OCI-LY7 (cell line): Measurements from ENCODE around the gene MBL2. TPM values are rescaled to one million over a fixed set of nuclear protein-coding genes. Genes with fewer than 3 reads are reported as not detected.

ENCODE experiments used
- BruUV-seq: library from RNA; stranded (reverse); fragments of 400-500 nt; replicated peaks from 2 replicates; lab custom pipeline; 2021; lab: Mats Ljungman, UMichigan
- CTCF ChIA-PET: fragments of 300-600 bp; sonication (Branson Sonifier 250); formaldehyde crosslinking; loops from one replicate; lab custom pipeline; 2022; ENCODE audit warnings: antibody characterized with exemption; ENCODE audit not compliant: unreplicated experiment; lab: Charles Lee
- POLR2A ChIA-PET: fragments of 300-600 bp; sonication (Branson Sonifier 250); formaldehyde crosslinking; loops from one replicate; lab custom pipeline; 2022; ENCODE audit warnings: antibody characterized with exemption; lab: Charles Lee
- DNase-seq: peaks from one replicate; pipeline ENCODE4 v3.0.0-alpha.2; 2015; ENCODE audit warnings: low spot score
- H2AFZ ChIP-seq: fragments of 200-600 bp; sonication (generic), shearing (Covaris generic); 2 replicates; pipeline ENCODE4 v1.6.1; 2014; ENCODE audit warnings: mild to moderate bottlenecking, antibody characterized with exemption, low read length, moderate library complexity
- H3K27ac ChIP-seq: fragments of 200-600 bp; sonication (generic); 2 replicates; pipeline ENCODE4 v1.5.1; 2014; ENCODE audit warnings: mixed run types, low read depth, mild to moderate bottlenecking, moderate library complexity, low read length, inconsistent platforms; ENCODE audit not compliant: poor library complexity, severe bottlenecking
- H3K36me3 ChIP-seq: fragments of 200-600 bp; sonication (generic); 2 replicates; pipeline ENCODE4 v1.6.1; 2014; ENCODE audit warnings: mild to moderate bottlenecking, antibody characterized with exemption, low read length, moderate library complexity, mixed read lengths; ENCODE audit not compliant: insufficient read depth
- H3K4me1 ChIP-seq: fragments of 200-600 bp; sonication (generic); 2 replicates; pipeline ENCODE4 v1.5.1; 2014; ENCODE audit warnings: mild to moderate bottlenecking, low read length; ENCODE audit not compliant: insufficient read depth, poor library complexity, severe bottlenecking
- H3K4me2 ChIP-seq: fragments of 200-600 bp; sonication (generic); 2 replicates; pipeline ENCODE4 v1.6.1; 2014; ENCODE audit warnings: mild to moderate bottlenecking, low read length
- H3K4me3 ChIP-seq: fragments of 200-600 bp; sonication (generic); 2 replicates; pipeline ENCODE4 v1.5.1; 2014; ENCODE audit warnings: mild to moderate bottlenecking, low read depth, low read length; ENCODE audit not compliant: poor library complexity, severe bottlenecking
- H3K79me2 ChIP-seq: fragments of 200-600 bp; sonication (generic); 2 replicates; pipeline ENCODE4 v1.6.1; 2016; ENCODE audit warnings: low read depth, mild to moderate bottlenecking, low read length, moderate library complexity, mixed read lengths; ENCODE audit not compliant: insufficient read depth
- H3K9me2 ChIP-seq: fragments of 200-600 bp; sonication (generic); 2 replicates; pipeline ENCODE4 v1.6.1; 2016; ENCODE audit warnings: mild to moderate bottlenecking, low read length, mixed read lengths; ENCODE audit not compliant: insufficient read depth
- H3K9me3 ChIP-seq: fragments of 200-600 bp; sonication (generic); 2 replicates; pipeline ENCODE4 v1.6.1; 2014; ENCODE audit warnings: mild to moderate bottlenecking, mixed run types, low read length, mixed read lengths
- H4K20me1 ChIP-seq: fragments of 200-600 bp; sonication (generic); 2 replicates; pipeline ENCODE4 v1.6.1; 2014; ENCODE audit warnings: mild to moderate bottlenecking, antibody characterized with exemption, low read length, moderate library complexity, mixed read lengths; ENCODE audit not compliant: insufficient read depth
- EZH2phosphoT487 ChIP-seq: fragments of 200-600 bp; sonication (generic); IDR thresholded peaks from 2 replicates; pipeline ENCODE4 v1.6.1; 2018; ENCODE audit warnings: low read depth, borderline replicate concordance, mild to moderate bottlenecking, mixed run types, antibody characterized with exemption, low read length, moderate library complexity, mixed read lengths
- intact Hi-C: fragments of 100-400 bp; cut with micrococcal nuclease; formaldehyde crosslinking; loops from one replicate; pipeline ENCODE4 v1.10.0; 2022; ENCODE audit not compliant: unreplicated experiment
- total RNA-seq, 2 experiments: library from RNA; depleted of rRNA in 1 of 2; stranded (reverse); fragments of >200 nt in 1 of 2; shearing (Covaris generic) in 1 of 2; gene quantifications; 2 replicates each; pipeline ENCODE4 v1.2.3, GENCODE V29; 2014 to 2022
- TF ChIP-seq, protein P1 (sequence below): fragments of 200-600 bp; sonication (generic); conservative IDR thresholded peaks from 2 replicates; pipeline ENCODE4 v1.5.1; 2014; ENCODE audit warnings: mild to moderate bottlenecking, antibody characterized with exemption, low read length, moderate library complexity, mixed read lengths

The MBL2 gene
- total RNA-seq, 2 experiments from 2014 or later, result not detected

DNA sequence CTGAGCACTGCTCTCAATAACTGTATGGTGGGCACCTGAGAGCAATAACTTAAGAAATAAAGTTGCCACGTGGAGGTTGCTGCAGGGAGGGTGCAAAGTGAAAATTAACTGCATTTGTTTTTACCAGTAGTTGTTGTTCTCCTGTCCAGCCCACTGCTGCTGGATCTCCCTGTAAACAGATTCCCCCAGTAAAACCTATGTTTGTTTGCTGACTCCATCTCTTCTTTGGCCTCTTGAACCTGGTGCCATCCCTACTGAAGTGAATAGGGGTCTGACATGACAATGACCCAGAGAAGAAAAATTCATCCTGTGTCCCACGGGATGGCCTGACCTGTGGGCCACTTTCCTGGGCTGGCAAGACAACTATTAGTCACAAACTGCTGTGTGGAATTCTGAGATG is 1.7 kb downstream of the MBL2 start:
- H3K4me1 ChIP-seq, result no peaks in the 10 kb centered on the region
- H3K27ac ChIP-seq, result no peak overlapping the region
- TF ChIP-seq EZH2phosphoT487, result no peak
- TF ChIP-seq, protein P1, sequence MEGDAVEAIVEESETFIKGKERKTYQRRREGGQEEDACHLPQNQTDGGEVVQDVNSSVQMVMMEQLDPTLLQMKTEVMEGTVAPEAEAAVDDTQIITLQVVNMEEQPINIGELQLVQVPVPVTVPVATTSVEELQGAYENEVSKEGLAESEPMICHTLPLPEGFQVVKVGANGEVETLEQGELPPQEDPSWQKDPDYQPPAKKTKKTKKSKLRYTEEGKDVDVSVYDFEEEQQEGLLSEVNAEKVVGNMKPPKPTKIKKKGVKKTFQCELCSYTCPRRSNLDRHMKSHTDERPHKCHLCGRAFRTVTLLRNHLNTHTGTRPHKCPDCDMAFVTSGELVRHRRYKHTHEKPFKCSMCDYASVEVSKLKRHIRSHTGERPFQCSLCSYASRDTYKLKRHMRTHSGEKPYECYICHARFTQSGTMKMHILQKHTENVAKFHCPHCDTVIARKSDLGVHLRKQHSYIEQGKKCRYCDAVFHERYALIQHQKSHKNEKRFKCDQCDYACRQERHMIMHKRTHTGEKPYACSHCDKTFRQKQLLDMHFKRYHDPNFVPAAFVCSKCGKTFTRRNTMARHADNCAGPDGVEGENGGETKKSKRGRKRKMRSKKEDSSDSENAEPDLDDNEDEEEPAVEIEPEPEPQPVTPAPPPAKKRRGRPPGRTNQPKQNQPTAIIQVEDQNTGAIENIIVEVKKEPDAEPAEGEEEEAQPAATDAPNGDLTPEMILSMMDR, result no peak
- no peaks in the 10 kb centered on the region for H4K20me1 ChIP-seq
- no peak overlapping the region for H3K4me2 ChIP-seq
- ChIA-PET CTCF (no interaction called here), POLR2A (no interaction called here)
- intact Hi-C loops, result no loop called here
- H3K79me2 ChIP-seq, result no peaks in the 10 kb centered on the region
- no peaks in the 10 kb centered on the region for H3K9me2 ChIP-seq
- no TSS peak for BruUV-seq
- H2AFZ ChIP-seq, result no peak overlapping the region
- no peaks in the 10 kb centered on the region for H3K36me3 ChIP-seq
- no peak overlapping the region for H3K4me3 ChIP-seq
- DNase-seq, result no peak
- no peaks in the 10 kb centered on the region for H3K9me3 ChIP-seq

DNA sequence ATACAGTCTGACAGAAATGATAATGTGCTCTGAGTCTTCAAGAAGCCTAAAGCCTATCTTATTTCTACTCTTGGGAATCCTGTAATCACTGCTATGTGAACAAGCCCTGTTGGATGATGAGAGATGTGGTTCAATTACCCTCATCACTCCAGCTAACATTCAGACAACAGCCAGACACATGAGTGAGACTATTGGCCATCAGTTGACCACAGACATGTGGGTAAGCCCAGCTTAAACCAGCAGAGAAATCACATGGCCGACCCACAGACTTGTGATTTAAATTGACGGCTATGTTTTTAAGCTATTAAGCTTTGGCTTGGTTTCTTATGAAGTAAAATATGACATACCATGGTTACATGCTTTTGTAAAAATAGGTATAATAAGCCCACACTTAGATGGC is 2.6 kb downstream of the MBL2 start:
- no peak overlapping the region for H3K4me2 ChIP-seq

DNA sequence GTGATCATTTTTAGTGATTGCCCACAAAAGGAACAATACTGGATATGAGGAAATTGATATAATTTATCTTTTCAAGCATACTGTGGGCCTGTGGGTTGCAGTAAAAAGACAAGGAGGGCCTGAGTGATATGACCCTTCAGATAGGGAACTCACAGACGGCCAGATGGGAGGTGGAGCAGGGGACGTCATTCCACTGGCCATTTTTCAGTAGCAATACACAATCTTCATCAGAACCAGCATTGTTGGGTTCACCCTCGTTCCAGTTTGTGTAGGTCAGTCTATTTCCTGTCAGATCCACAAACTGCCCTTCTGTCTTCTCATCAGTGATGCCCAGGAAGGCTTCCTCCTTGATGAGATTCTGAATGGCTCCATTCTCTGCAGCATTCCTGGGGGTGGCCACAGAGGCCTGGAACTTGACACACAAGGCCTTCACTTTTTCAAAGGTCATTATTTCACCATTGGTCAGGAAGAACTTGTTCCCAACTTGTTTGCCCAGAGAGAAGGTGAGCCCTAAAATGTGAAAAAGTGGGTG is 4.5 kb downstream of the MBL2 start:
- Histone ChIP-seq H3K9me3 (no peaks in the 10 kb centered on the region), H3K4me1 (no peaks in the 10 kb centered on the region), H3K36me3 (no peaks in the 10 kb centered on the region), H4K20me1 (no peaks in the 10 kb centered on the region), H3K27ac (no peak overlapping the region), H3K4me3 (no peak overlapping the region), H3K9me2 (no peaks in the 10 kb centered on the region), H3K4me2 (no peak overlapping the region), H2AFZ (no peak overlapping the region), H3K79me2 (no peaks in the 10 kb centered on the region)
- CTCF ChIA-PET, result no interaction called here
- BruUV-seq, result no TSS peak
- POLR2A ChIA-PET, result no interaction called here
- no peak for DNase-seq
- no peak for TF ChIP-seq EZH2phosphoT487
- TF ChIP-seq, protein P1, result no peak
- intact Hi-C loops, result no loop called here

More for the DNA sequence above, 2.6 kb downstream of the MBL2 start:
- no TSS peak for BruUV-seq
- Histone ChIP-seq H3K9me2 (no peaks in the 10 kb centered on the region), H3K27ac (no peak overlapping the region), H3K36me3 (no peaks in the 10 kb centered on the region), H3K79me2 (no peaks in the 10 kb centered on the region), H2AFZ (no peak overlapping the region), H3K9me3 (no peaks in the 10 kb centered on the region), H4K20me1 (no peaks in the 10 kb centered on the region), H3K4me3 (no peak overlapping the region), H3K4me1 (no peaks in the 10 kb centered on the region)
- no peak for DNase-seq
- intact Hi-C loops, result no loop called here
- POLR2A ChIA-PET, result no interaction called here
- no peak for TF ChIP-seq EZH2phosphoT487
- TF ChIP-seq, protein P1, result no peak
- CTCF ChIA-PET, result no interaction called here
